ENCODE data around the gene CRKL.

CRKL gene

GRCh38 chr22:20983081-20983771 lies 66.0 kb downstream of the CRKL start:
- TF ChIP-seq ZBTB7A (IDR thresholded peaks at IDR 0.05; ENCODE audit: low read depth) (no peak), USF1 (IDR thresholded peaks at IDR 0.05) (no peak), TEAD4 (IDR thresholded peaks at IDR 0.05) (no peak), TAF1 (IDR thresholded peaks at IDR 0.05; ENCODE audit: low read depth) (no peak), EGR1 (IDR thresholded peaks at IDR 0.05) (no peak), CREB1 (IDR thresholded peaks at IDR 0.05; ENCODE audit: low read depth) (no peak), RAD21 (IDR thresholded peaks at IDR 0.05; ENCODE audit: low read depth) (no peak), MAX (IDR thresholded peaks at IDR 0.05) (no peak), EP300 (IDR thresholded peaks at IDR 0.05; ENCODE audit: borderline replicate concordance) (no peak), TCF12 (IDR thresholded peaks at IDR 0.05; ENCODE audit: low read depth) (no peak), CEBPB (IDR thresholded peaks at IDR 0.05) (no peak), FOXM1 (IDR thresholded peaks at IDR 0.05; ENCODE audit: borderline replicate concordance, low read depth) (no peak), YY1 (IDR thresholded peaks at IDR 0.05; ENCODE audit: low read depth) (no peak), NFIC (IDR thresholded peaks at IDR 0.05) (no peak)
- TF ChIP-seq, protein P1, sequence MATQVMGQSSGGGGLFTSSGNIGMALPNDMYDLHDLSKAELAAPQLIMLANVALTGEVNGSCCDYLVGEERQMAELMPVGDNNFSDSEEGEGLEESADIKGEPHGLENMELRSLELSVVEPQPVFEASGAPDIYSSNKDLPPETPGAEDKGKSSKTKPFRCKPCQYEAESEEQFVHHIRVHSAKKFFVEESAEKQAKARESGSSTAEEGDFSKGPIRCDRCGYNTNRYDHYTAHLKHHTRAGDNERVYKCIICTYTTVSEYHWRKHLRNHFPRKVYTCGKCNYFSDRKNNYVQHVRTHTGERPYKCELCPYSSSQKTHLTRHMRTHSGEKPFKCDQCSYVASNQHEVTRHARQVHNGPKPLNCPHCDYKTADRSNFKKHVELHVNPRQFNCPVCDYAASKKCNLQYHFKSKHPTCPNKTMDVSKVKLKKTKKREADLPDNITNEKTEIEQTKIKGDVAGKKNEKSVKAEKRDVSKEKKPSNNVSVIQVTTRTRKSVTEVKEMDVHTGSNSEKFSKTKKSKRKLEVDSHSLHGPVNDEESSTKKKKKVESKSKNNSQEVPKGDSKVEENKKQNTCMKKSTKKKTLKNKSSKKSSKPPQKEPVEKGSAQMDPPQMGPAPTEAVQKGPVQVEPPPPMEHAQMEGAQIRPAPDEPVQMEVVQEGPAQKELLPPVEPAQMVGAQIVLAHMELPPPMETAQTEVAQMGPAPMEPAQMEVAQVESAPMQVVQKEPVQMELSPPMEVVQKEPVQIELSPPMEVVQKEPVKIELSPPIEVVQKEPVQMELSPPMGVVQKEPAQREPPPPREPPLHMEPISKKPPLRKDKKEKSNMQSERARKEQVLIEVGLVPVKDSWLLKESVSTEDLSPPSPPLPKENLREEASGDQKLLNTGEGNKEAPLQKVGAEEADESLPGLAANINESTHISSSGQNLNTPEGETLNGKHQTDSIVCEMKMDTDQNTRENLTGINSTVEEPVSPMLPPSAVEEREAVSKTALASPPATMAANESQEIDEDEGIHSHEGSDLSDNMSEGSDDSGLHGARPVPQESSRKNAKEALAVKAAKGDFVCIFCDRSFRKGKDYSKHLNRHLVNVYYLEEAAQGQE (IDR thresholded peaks at IDR 0.05; ENCODE audit: low read depth): no peak

DNA sequence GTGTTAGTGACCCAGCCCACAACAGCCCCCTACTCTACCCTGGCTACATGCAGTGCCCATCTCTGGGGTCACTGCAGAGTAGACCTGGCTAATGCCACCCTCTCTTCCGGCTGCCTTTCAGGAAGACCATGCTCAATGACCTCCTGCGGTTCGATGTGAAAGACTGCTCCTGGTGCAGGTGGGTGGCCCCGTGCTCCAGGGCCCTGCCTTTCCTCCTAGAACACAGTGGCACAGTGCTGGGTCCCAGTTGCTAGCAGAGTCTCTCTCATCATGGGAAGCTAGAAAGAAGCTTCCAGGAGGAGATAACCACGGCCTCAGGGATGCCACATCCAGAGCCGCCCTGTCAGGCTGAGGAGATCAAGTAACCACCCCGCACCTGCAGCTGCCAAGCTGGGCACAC lies 68.5 kb downstream of the CRKL start:
- TF ChIP-seq USF1 (IDR thresholded peaks at IDR 0.05): no peak
- no peak for TF ChIP-seq YY1 (IDR thresholded peaks at IDR 0.05; ENCODE audit: low read depth)
- TF ChIP-seq FOXM1 (IDR thresholded peaks at IDR 0.05; ENCODE audit: borderline replicate concordance, low read depth): no peak

- no peak for TF ChIP-seq RAD21 (IDR thresholded peaks at IDR 0.05; ENCODE audit: low read depth)
- no peak for TF ChIP-seq EP300 (IDR thresholded peaks at IDR 0.05; ENCODE audit: borderline replicate concordance)
Observed at GRCh38 chr22:20986365-20986764, 69.2 kb downstream of the CRKL start.

GRCh38 chr22:20987375-20987774 lies 70.2 kb downstream of the CRKL start:
- TF ChIP-seq TCF12 (IDR thresholded peaks at IDR 0.05; ENCODE audit: low read depth) (no peak), MAX (IDR thresholded peaks at IDR 0.05) (no peak), CEBPB (IDR thresholded peaks at IDR 0.05) (no peak), TEAD4 (IDR thresholded peaks at IDR 0.05) (no peak), NFIC (IDR thresholded peaks at IDR 0.05) (no peak), EGR1 (IDR thresholded peaks at IDR 0.05) (no peak), TAF1 (IDR thresholded peaks at IDR 0.05; ENCODE audit: low read depth) (no peak), ZBTB7A (IDR thresholded peaks at IDR 0.05; ENCODE audit: low read depth) (no peak), CREB1 (IDR thresholded peaks at IDR 0.05; ENCODE audit: low read depth) (no peak), FOXM1 (IDR thresholded peaks at IDR 0.05; ENCODE audit: borderline replicate concordance, low read depth) (no peak)

GRCh38 chr22:20988573-20989322 lies 71.5 kb downstream of the CRKL start:
- TF ChIP-seq EGR1 (IDR thresholded peaks at IDR 0.05) (no peak), ZBTB7A (IDR thresholded peaks at IDR 0.05; ENCODE audit: low read depth) (no peak), CEBPB (IDR thresholded peaks at IDR 0.05) (no peak), CREB1 (IDR thresholded peaks at IDR 0.05; ENCODE audit: low read depth) (no peak), NFIC (IDR thresholded peaks at IDR 0.05) (no peak)

GRCh38 chr22:20989323-20990138 lies 72.3 kb downstream of the CRKL start:
- TF ChIP-seq FOXM1 (IDR thresholded peaks at IDR 0.05; ENCODE audit: borderline replicate concordance, low read depth): no peak
- no peak for TF ChIP-seq TEAD4 (IDR thresholded peaks at IDR 0.05)
- no peak for TF ChIP-seq CREB1 (IDR thresholded peaks at IDR 0.05; ENCODE audit: low read depth)
- TF ChIP-seq, protein P1 (IDR thresholded peaks at IDR 0.05; ENCODE audit: low read depth): no peak
- no peak for TF ChIP-seq TCF12 (IDR thresholded peaks at IDR 0.05; ENCODE audit: low read depth)
- no peak for TF ChIP-seq RAD21 (IDR thresholded peaks at IDR 0.05; ENCODE audit: low read depth)
- TF ChIP-seq TAF1 (IDR thresholded peaks at IDR 0.05; ENCODE audit: low read depth): no peak
- TF ChIP-seq CEBPB (IDR thresholded peaks at IDR 0.05): no peak
- no peak for TF ChIP-seq YY1 (IDR thresholded peaks at IDR 0.05; ENCODE audit: low read depth)
- no peak for TF ChIP-seq ZBTB7A (IDR thresholded peaks at IDR 0.05; ENCODE audit: low read depth)
